Pericardium fibroblast (primary cell): ENCODE data around the gene HNRNPK. TPM values are rescaled to one million over a fixed set of nuclear protein-coding genes. Genes with fewer than 3 reads are reported as not detected.

ENCODE experiments used
- total RNA-seq: library from RNA; depleted of rRNA; stranded (reverse); fragments of >200 nt; gene quantifications from 2 replicates; pipeline ENCODE4 v1.2.3, GENCODE V29; 2015

Gene HNRNPK
- total RNA-seq = 423 and 456 TPM in 2 replicates

DNA sequence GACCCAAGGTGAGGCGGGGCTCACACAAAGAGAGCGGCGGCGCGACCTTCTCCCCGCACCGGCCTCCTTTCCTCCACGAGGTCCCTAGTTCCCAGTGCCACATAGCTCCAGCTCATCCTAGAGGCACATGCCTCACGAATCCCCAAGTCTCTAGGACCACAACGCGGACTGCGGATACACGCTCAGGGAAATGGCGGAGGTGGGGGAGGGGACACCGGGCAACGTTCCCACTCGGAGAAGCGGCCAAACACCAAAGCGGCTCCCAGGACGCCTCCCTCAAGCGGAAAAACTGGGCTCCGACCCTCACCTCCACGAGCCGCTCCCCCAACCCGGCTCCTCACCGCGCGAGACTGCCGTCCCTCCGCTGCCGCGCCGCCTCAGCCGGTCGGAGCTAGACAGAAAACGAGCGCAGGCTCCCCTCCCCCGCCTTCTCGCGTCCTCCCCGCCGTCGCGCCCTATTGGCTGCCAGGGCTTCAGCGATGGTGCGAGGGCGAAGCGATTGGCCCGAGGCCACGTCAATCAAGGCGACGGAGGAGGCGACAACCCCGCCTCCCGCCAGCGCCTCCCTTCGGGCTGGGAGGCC is at the start of gene HNRNPK:
TSS of gene HNRNPK (minus strand) at position 404 of the 583 bp plus-strand sequence. CDS start 1,963 bp downstream, outside the sequence.

DNA sequence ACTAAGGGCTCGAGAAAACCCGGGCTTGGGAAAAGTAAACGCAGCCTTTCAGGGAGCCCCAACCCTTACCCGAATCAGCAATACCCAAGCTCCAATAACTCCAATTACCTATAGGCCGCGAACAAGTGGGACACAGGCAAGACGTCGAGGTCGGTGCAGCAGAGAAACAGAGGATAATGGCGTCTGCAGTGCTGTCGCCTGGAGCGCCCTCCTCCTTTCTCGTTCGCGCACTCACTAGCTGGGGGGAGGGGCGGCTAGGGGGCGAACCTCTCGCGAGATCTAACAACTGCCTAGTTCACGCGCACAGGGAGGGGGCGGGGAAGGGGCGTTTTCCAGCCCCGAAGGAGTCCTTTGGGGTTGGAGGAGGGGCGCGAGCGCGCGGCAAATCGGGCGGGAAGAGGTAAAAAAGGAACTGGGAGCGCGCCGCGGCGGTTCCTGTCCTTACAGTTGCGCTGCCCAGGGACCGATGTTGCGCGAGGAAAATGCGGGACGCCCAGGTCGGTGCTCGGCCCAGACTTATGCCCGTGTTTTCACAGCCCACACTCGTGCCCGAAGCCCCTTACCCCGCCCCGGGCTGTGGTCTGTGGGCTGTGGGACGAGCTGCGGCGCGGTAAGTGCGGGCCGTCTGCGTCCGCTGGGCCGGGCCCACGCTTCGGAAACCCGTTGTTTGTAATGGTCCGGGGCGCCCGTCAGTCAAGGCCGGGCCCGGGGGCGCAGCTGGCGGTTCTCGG is 545 bp upstream of the HNRNPK start, which contains the start of gene RMI1:
TSS of gene RMI1 (plus strand) at position 411 of the 731 bp plus-strand sequence. CDS start 20,182 bp downstream, outside the sequence.

DNA sequence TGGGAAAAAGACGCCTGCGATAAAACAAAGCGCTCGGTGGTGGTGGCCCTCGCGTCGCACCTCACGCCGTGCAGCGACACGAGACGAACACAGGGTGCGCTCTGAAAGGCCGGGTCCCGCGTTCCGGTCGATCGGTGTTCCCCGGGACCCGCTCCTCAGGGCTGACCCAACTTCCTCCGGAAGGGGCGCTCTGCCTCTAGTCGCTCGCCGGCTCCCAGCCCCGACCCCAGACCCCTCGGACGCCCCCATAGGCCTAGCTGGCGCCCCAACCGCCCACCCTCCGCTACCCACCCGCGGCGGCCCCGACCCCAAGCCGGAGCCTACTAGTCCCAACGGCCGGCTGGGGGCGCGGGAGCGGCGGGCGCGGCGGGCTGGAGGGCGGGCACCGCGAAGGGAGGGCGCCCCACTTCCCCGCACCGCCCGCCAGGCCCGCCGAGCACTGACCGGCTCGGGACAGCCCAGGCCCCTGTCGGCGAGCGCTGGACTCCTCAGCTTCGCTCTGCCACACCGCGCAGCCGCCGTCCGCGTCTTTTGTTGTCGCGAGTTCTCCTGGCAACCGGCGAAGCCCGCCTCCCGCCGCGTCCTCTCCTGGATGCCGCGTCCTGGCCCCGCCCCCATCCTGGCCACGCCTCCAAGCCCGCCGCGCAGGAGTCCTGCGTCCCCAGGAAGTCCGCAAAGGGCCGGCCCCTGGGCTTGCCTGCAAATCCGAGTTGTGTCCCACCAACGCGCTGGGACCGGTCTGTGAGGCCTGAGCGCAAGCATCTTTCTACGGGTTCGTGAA is 58.9 kb downstream of the HNRNPK start, which contains the start of gene KIF27:
TSS of gene KIF27 (minus strand) at position 506 of the 781 bp plus-strand sequence. CDS start 5,841 bp downstream, outside the sequence.

Other genes starting within 250 kb of the HNRNPK start
- 0.12 and 2.9 TPM in 2 replicates for gene GKAP1, start 162.4 kb downstream of the HNRNPK start, total RNA-seq
- 1.8 and 4.9 TPM in 2 replicates for gene KIF27, start 58.8 kb downstream of the HNRNPK start, total RNA-seq
- 1.6 and 5.7 TPM in 2 replicates for gene RMI1, start 590 bp upstream of the HNRNPK start, total RNA-seq